Esophagus muscularis mucosa (tissue), 4 donors: ENCODE results near the gene NFATC3.

Source experiments
- CTCF ChIP-seq, 3 experiments: fragments of 200-600 bp in 2 of 3; fragments of 450-650 bp in 1 of 3; sonication (generic) in 2 of 3; IDR thresholded peaks; one replicate each; pipeline ENCODE4 v1.5.1; 2017 to 2019; ENCODE audit warnings: antibody characterized with exemption in 3 of 3, mild to moderate bottlenecking in 2 of 3, moderate library complexity in 1 of 3
- EP300 ChIP-seq: sonication (generic); formaldehyde crosslinking; IDR thresholded peaks from one replicate; pipeline ENCODE4 v1.6.1; 2017; ENCODE audit warnings: antibody characterized with exemption
- POLR2A ChIP-seq: fragments of 450-650 bp; IDR thresholded peaks from one replicate; pipeline ENCODE4 v1.6.1; 2017; ENCODE audit warnings: antibody characterized with exemption, moderate library complexity, mild to moderate bottlenecking, low read depth
- POLR2AphosphoS5 ChIP-seq, 2 donors: sonication (generic); formaldehyde crosslinking; IDR thresholded peaks; one replicate each; pipeline ENCODE4 v1.6.1; 2017; ENCODE audit warnings: antibody characterized with exemption in 2 of 2

- TF ChIP-seq CTCF (IDR thresholded peaks at IDR 0.05) (no peak), EP300 (no peak), POLR2A (no peak), POLR2AphosphoS5 (IDR thresholded peaks at IDR 0.05) (no peak)
Measured at GRCh38 chr16:68263559-68264127, 178.5 kb downstream of the NFATC3 start.
